ENCODE data around the gene SF3A2.

SF3A2 gene

GRCh38 chr19:2242816-2243215 is 6.2 kb downstream of the SF3A2 start:
- no peak for DNase-seq

DNA sequence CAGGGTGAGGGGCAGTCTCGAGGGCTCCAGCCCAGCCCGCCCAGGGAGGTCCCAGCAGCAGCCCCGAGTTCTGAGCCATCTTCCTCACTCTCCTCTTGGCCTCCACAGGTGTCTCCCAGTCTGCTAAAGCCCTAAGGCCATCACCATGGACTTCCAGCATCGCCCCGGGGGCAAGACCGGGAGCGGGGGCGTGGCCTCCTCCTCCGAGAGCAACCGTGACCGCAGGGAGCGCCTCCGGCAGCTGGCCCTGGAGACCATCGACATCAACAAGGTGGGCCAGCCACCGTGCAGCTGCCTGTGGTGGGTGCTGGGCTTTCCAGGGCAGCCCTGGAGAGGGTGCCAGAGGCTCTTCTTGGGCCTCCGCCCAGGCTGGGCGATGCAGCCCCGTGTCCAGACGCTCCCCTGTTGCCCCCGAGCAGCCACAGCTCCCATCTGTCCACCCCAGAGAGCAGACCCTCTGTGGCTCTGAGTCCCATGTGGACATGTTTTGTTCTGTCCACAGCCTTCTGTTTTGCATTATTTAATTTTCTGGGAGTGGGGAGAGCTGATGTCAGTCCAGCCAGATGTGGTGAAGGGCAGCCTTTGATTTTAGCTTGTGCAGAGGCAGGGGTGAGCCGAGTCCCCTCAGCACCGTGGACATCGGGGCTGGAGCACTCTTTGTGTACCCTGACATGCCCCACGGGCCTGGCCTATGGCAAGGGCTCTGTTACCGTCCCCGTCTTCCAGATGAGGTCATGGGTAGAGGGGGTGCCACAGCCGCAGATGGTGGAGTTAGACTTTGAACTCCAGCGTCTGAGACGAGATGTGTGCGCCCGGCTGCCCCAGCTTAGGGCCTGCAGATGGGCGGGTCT is 6.9 kb downstream of the SF3A2 start:
- no peak for DNase-seq

DNA sequence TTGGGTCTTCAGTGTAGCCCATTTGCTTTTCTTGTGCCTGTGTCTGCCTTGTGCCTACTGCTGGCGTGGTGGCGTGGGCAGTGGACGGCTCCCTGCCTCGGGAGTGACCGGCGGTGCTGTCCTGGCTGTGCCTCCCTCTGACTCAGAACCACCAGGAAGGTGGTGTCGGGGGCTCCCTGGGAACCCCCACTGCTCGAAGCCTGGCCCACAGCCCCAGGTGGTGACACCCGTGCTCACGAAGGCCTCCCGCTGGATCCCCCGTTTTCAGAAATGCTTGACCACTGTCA is 7.4 kb downstream of the SF3A2 start:
- DNase-seq = no peak

DNA sequence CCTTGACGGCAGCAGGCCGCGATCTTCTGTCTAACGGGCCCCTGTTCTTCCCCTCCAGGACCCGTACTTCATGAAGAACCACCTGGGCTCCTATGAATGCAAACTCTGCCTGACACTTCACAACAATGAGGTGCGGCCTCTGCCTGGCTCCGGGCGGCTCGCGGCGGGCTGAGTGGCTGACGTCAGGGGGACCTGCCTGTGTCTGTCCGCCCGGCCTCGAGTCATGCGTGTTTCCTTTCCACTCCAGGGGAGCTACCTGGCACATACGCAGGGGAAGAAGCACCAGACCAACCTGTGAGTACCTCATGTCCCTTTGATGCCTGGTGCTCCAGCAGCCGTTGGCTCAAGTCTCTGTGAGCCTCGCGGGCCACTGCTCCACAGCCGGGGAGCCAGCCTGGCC is 7.9 kb downstream of the SF3A2 start:
- no peak for DNase-seq

- no peak for DNase-seq
These were observed 8.6 kb downstream of the SF3A2 start for GRCh38 chr19:2245273-2245672.

DNA sequence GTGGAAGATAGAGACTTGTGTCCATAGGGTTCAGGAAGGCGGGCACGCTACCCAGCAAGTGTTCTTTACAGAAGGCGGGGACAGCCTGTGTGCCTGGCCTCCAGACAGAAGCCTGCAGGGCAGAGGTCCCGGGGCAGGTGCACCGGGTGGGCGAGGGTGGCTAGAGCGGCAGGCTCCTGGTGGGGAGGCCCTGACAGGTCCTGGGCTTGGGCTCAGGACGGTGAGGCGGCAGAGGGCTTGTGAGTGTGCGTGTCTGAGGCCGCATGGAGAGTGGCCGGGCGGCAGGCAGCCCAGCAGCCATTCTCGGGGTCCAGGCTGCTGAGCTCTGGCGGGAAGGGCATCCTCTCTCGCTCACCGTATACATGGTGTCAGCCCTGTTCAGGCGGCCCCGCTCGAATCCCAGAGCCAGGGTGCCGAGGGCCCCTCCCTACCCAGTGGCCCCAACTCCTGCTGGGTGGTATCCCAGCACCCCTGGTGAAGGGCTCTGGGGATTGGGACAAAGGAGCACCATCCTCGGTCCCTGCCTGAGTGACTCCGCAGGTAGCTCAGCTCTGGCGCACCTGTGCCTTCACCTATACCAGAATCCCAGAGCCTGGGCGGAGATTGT is 9.5 kb downstream of the SF3A2 start:
- DNase-seq = no peak

- DNase-seq = no peak
These were observed 10.3 kb downstream of the SF3A2 start for GRCh38 chr19:2246801-2247361.

- no peak for DNase-seq
These were observed 10.9 kb downstream of the SF3A2 start for GRCh38 chr19:2247433-2248101.

- DNase-seq = no peak
These were observed 11.7 kb downstream of the SF3A2 start for GRCh38 chr19:2248136-2249009.

GRCh38 chr19:2249010-2249866 is 12.6 kb downstream of the SF3A2 start, which contains the start of gene AMH:
AMH (plus strand) TSS chr19:2249323; CDS start chr19:2249333, 10 bp downstream.
- no peak for DNase-seq

DNA sequence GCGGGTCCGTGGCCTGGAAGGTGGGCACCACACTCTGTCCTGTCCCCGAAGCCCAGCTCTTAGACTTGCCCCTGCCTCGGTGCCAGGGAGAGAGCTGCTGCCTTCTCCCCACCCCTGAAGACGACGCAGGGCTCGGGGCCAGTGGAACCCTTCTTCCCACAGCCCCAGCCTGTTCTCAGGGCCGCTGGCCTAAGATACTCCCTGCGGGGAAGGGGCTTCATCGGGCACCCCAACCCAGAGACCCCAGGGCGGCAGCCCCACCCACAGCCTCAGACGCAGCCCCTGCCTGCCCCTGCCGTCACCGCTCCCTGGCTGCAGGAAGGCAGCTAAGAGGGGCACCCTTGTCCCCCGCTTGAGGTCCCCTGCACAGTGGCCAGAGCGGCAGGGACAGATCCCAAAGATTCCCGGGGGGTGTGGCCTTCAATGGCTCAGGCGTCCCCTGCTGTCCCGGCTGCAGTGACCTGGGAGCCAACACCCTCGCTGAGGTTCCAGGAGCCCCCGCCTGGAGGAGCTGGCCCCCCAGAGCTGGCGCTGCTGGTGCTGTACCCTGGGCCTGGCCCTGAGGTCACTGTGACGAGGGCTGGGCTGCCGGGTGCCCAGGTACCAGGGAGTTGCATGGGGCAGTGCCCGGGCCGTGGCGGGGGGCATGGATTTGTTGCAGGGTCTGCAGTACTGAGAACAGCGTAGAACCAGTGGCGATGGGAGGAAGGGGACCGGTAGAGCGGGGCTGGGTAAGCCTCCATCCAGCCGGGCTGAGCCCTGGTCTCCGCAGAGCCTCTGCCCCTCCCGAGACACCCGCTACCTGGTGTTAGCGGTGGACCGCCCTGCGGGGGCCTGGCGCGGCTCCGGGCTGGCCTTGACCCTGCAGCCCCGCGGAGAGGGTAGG is 13.5 kb downstream of the SF3A2 start:
- DNase-seq = no peak

DNA sequence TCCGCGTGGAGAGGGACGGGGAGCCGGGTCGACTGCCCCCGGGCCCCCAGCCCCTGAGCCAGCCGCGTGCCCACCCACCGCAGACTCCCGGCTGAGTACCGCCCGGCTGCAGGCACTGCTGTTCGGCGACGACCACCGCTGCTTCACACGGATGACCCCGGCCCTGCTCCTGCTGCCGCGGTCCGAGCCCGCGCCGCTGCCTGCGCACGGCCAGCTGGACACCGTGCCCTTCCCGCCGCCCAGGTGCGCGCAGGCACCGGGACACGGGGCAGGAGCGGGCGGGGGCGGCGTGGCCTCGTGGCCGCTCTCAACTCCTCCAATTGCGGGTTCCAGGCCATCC is 14.1 kb downstream of the SF3A2 start:
- DNase-seq = no peak

DNA sequence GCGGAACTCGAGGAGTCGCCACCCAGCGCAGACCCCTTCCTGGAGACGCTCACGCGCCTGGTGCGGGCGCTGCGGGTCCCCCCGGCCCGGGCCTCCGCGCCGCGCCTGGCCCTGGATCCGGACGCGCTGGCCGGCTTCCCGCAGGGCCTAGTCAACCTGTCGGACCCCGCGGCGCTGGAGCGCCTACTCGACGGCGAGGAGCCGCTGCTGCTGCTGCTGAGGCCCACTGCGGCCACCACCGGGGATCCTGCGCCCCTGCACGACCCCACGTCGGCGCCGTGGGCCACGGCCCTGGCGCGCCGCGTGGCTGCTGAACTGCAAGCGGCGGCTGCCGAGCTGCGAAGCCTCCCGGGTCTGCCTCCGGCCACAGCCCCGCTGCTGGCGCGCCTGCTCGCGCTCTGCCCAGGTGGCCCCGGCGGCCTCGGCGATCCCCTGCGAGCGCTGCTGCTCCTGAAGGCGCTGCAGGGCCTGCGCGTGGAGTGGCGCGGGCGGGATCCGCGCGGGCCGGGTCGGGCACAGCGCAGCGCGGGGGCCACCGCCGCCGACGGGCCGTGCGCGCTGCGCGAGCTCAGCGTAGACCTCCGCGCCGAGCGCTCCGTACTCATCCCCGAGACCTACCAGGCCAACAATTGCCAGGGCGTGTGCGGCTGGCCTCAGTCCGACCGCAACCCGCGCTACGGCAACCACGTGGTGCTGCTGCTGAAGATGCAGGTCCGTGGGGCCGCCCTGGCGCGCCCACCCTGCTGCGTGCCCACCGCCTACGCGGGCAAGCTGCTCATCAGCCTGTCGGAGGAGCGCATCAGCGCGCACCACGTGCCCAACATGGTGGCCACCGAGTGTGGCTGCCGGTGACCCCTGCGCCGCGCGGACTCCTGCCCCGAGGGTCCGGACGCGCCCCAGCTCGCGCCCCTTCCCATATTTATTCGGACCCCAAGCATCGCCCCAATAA is 14.8 kb downstream of the SF3A2 start:
- DNase-seq = no peak

DNA sequence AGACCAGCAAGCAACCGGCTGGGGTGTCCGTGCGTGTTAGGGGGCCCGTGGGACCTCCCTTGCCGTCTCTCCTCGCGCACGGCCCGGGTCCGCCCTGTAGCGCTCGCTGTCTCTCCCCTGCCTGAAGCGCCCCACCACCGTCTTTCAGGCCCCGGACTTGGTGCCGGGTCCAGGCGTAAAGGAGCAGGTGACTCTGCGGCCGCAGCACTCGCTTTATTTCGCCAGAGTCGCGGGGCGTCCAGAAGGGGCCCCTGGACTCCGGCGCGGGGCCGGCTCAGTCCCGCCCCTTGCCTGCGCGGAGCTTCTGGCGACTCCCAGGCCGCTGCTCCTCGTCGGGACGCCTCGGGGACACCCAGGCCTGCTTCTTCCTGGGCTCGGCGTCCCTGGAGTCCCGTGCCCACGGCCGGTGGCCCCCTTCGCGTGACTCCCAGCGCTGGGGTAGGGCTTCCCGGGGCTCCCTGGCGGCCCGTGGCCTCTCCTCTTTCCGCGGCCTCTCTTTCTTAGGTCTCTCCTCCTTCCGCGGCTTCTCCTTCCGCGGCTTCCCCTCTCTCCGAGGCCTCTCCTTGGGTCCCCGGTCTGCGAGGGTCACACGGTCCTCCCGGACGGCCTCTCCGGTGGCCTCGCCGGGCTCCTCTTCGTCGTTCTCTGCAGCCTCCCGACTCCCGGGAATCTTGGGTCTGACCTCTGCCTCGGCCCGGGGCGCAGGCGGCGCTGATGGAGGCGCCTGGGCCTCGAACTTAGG is 15.6 kb downstream of the SF3A2 start:
- no peak for DNase-seq

GRCh38 chr19:2252797-2253105 is 16.1 kb downstream of the SF3A2 start:
- no peak for DNase-seq

DNA sequence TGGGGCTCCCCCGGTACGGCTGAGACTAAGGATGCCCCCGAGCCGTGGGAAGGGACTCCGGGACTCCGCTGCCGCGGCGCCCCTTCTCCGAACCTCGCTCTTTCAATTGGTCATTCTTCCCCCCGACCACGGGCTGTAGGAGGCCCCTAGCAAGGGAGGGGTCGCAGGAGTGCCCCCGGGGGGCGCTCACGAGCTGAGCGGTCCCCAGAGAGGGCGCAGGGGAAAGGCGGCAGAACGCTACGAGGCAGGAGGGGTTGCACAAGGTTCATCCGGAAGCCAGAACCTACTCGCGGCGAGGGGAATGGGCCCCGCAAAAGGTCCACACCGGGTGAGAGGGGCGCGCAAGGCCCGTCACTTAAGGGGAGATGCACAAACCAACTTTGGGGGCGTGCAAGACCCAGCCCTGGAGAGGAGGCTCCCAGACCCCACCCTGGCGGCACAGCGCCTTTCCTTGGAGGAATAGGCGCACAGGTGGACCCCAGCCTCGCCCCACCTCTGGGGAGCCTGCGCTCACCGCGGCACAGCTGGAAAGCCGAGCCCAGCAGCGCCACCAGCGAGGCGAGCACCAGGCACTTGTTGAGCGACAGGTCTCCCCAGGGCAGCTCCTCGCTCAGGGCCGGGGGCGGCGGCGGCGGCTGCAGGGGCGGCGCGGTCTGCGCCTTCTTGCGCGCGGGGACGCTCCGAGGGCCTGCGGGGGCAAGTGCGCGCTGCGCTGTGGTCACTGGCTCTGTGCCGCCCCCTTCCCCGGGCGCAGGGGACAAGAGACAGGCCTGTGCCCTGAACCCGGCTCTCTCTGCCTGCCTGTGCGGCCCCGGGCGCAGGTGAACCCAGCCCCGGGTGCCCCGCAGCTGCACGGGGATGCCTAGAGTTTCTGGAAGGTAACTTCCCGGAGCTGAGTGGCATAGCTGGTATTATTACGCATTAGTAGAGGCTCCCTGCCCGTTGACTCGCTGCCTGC is 16.8 kb downstream of the SF3A2 start:
- no peak for DNase-seq

- no peak for DNase-seq
These were observed 17.6 kb downstream of the SF3A2 start for GRCh38 chr19:2254064-2254872.
